K562 (cell line): ENCODE results near the gene HOXB4. TPM values are rescaled to one million over a fixed set of nuclear protein-coding genes. Genes with fewer than 3 reads are reported as not detected.

Experiments
- BHLHE40 ChIP-seq: IDR thresholded peaks from 2 replicates; pipeline ENCODE4 v1.6.1; 2011; ENCODE audit warnings: low read length, improper control_type of control experiment
- DEAF1 ChIP-seq: fragments of 450-650 bp; formaldehyde crosslinking; IDR thresholded peaks from 2 replicates; pipeline ENCODE4 v1.4.0; 2020; ENCODE audit warnings: mild to moderate bottlenecking, moderate library complexity
- DLX4 ChIP-seq: fragments of 250-450 bp; sonication (Bioruptor Pico); IDR thresholded peaks from 2 replicates; pipeline ENCODE4 v1.6.1; 2021; ENCODE audit warnings: mild to moderate bottlenecking
- E2F8 ChIP-seq: fragments of 450-650 bp; IDR thresholded peaks from 2 replicates; pipeline ENCODE4 v1.7.1; 2018; ENCODE audit warnings: mild to moderate bottlenecking, low read depth; ENCODE audit not compliant: partially characterized antibody
- ELF1 ChIP-seq: fragments of 200-800 bp; sonication (Bioruptor generic); IDR thresholded peaks from 2 replicates; pipeline ENCODE4 v1.6.1; 2016; ENCODE audit warnings: missing genetic modification characterization, missing compliant biosample characterization
- EP400 ChIP-seq: fragments of 450-650 bp; IDR thresholded peaks from 2 replicates; pipeline ENCODE4 v1.6.1; 2017; ENCODE audit warnings: antibody characterized with exemption, mild to moderate bottlenecking, moderate library complexity
- MYNN ChIP-seq, 2 experiments: sonication (generic); formaldehyde crosslinking in 1 of 2; IDR thresholded peaks; 2 replicates each; pipeline versions ENCODE4 v1.5.0 to v1.6.1; 2016 to 2020; ENCODE audit warnings: antibody characterized with exemption in 1 of 2, missing genetic modification reagents in 1 of 2
- NR2C2 ChIP-seq, 2 experiments: fragments of 200-800 bp in 1 of 2; sonication (Bioruptor generic) in 1 of 2; sonication (generic) in 1 of 2; formaldehyde crosslinking in 1 of 2; IDR thresholded peaks; 2 replicates each; pipeline versions ENCODE4 v1.6.1 to v1.8.0; 2016 to 2022; ENCODE audit warnings: mild to moderate bottlenecking in 1 of 2, missing compliant biosample characterization in 1 of 2, missing genetic modification characterization in 1 of 2, missing genetic modification reagents in 1 of 2
- PHF8 ChIP-seq: fragments of 200-600 bp; sonication (generic); IDR thresholded peaks from 2 replicates; pipeline ENCODE4 v1.6.1; 2012; ENCODE audit warnings: mixed run types, mild to moderate bottlenecking, inconsistent platforms, low read length, moderate library complexity, borderline replicate concordance
- PML ChIP-seq: IDR thresholded peaks from 2 replicates; pipeline ENCODE4 v1.6.1; 2012; ENCODE audit warnings: low read length, inconsistent platforms
- RBM25 ChIP-seq: fragments of 200-400 bp; formaldehyde crosslinking; IDR thresholded peaks from 2 replicates; pipeline ENCODE4 v1.6.1; 2018; ENCODE audit warnings: low read length, low read depth, moderate library complexity; ENCODE audit not compliant: severe bottlenecking
- RCOR1 ChIP-seq, 2 experiments: IDR thresholded peaks; 2 replicates each; pipeline ENCODE4 v1.6.1; 2012; ENCODE audit warnings: low read depth in 2 of 2, low read length in 2 of 2, borderline replicate concordance in 1 of 2, improper control_type of control experiment in 1 of 2
- SAP30 ChIP-seq: fragments of 200-600 bp; sonication (generic); IDR thresholded peaks from 2 replicates; pipeline ENCODE4 v1.6.1; 2012; ENCODE audit warnings: borderline replicate concordance, low read depth, mild to moderate bottlenecking, moderate library complexity, low read length, control low read depth, inconsistent platforms; ENCODE audit not compliant: insufficient read depth, poor library complexity, severe bottlenecking
- THRAP3 ChIP-seq: fragments of 450-650 bp; IDR thresholded peaks from 2 replicates; pipeline ENCODE4 v1.6.1; 2016; ENCODE audit warnings: mild to moderate bottlenecking, inconsistent platforms, borderline replicate concordance
- UBTF ChIP-seq, 2 experiments: IDR thresholded peaks; 2 replicates each; pipeline ENCODE4 v1.6.1; 2012; ENCODE audit warnings: improper control_type of control experiment in 2 of 2, low read depth in 2 of 2, low read length in 2 of 2, borderline replicate concordance in 1 of 2
- ZBTB7A ChIP-seq: IDR thresholded peaks from 2 replicates; pipeline ENCODE4 v1.6.1; 2011; ENCODE audit warnings: low read depth, mild to moderate bottlenecking, low read length, moderate library complexity, borderline replicate concordance; ENCODE audit not compliant: control insufficient read depth
- ZKSCAN3 ChIP-seq: fragments of 250-450 bp; sonication (Bioruptor Pico); IDR thresholded peaks from 2 replicates; pipeline ENCODE4 v1.4.0; 2020
- ZNF766 ChIP-seq: fragments of 200-800 bp; sonication (Bioruptor generic); conservative IDR thresholded peaks from 2 replicates; pipeline ENCODE4 v1.6.1; 2016; ENCODE audit warnings: missing genetic modification characterization, missing compliant biosample characterization
- polyA plus RNA-seq, 8 experiments: library from polyadenylated mRNA; depleted of rRNA in 4 of 8; stranded (reverse) in 5 of 8; unstranded in 3 of 8; fragments of >200 nt; fragmentation: Nextera tagmentation in 2 of 8; fragmentation: Illumina TruSeq in 1 of 8; extraction: Ambion mirVana in 2 of 8; extraction: Trizol in 1 of 8; gene quantifications; 2 replicates each; pipeline versions ENCODE4 v1.2.1 to v1.2.3, GENCODE V29; 2011 to 2014; ENCODE audit warnings: inconsistent platforms in 1 of 8, missing spikeins in 1 of 8
- total RNA-seq, 7 experiments: library from RNA; depleted of rRNA in 6 of 7; stranded (reverse); fragments of >200 nt in 6 of 7; fragmentation: Illumina TruSeq in 2 of 7; extraction: Trizol in 2 of 7; gene quantifications; 2 replicates each; pipeline versions ENCODE4 v1.2.1 to v1.2.3, GENCODE V29; 2011 to 2021; ENCODE audit warnings: low replicate concordance in 1 of 7

Gene HOXB4
- total and polyA plus RNA-seq, 9 of the 15 experiments (the other 6 are each of a cell fraction or from before 2014, with no cell fraction given), result 1.6 to 34.9 (median 14.9) TPM

GRCh38 chr17:48577946-48578615 is at the start of gene HOXB4 (continued):
- TF ChIP-seq DEAF1 (CRISPR knock-in tag) (peak; percentile 14; the same call in 1 of the 2 replicates), E2F8 (no peak), SAP30 (peak; percentile 44), PML (peak; percentile 42; the same call in 1 of the 2 replicates), EP400 (0 out of 2 replicates have a peak, but pooled peaks have one; percentile 27), THRAP3 (no peak), BHLHE40 (0 out of 2 replicates have a peak, but pooled peaks have one; percentile 6), RBM25 (peak; percentile 37), DLX4 (CRISPR knock-in tag) (no peak), ZNF766 (CRISPR knock-in tag) (peak; percentile 97), ZKSCAN3 (CRISPR knock-in tag) (no peak), RCOR1 (IDR thresholded peaks at IDR 0.05; ENCODE audit: borderline replicate concordance in 1 of 2, low read depth in 2 of 2, low read length in 2 of 2) (peak in 1 of 2 experiments; percentile 9; a peak in 1 of 4 replicates), PHF8 (peak; percentile 36; the same call in 1 of the 2 replicates), MYNN (IDR thresholded peaks at IDR 0.05) (0 out of 2 replicates have a peak, but pooled peaks have one; percentile 2), MYNN (CRISPR knock-in tag; IDR thresholded peaks at IDR 0.05) (no peak), ELF1 (tag) (peak; percentile 56), ZBTB7A (peak; percentile 79; the same call in 1 of the 2 replicates), NR2C2 (CRISPR knock-in tag; IDR thresholded peaks at IDR 0.05) (no peak), NR2C2 (tag; IDR thresholded peaks at IDR 0.05) (no peak), UBTF (IDR thresholded peaks at IDR 0.05; ENCODE audit: borderline replicate concordance in 1 of 2, low read depth in 2 of 2, low read length in 2 of 2) (peak; percentile 54 to 80; a peak in 2 of 4 replicates)
